ENCODE measurements around the gene LEKR1.

LEKR1 gene

DNA sequence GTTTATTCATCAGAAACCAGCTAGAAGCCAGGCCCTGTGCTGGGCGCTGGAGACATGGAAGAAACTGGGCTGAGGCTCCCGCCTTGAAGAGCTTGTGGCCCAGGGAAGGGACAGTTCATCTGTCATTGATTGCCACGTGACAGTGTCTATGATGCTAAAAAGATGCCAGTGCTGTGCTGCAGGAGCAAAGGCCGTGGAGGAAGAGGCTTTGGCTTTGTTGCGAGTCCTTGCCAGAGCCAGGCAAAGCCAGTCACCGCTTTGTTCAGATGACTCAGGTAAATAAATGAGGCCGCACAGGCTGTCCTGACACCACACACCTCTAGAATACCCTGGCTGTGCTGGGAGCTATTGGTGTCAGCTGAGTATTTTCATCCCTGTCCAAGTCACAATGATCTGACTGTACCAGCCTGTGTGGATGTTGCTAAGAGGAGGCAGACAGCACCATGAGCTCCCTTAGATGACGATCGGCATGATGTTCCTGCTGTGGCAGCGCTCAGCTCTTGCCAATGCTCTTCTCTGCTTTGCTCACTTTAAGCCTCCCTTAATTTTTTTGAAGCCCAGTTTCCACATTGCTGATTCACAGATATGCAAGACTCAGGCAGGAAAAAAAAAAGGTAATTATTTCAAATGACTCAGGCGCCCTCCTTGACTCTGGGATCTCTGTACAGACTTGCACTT, 256.3 kb downstream of the LEKR1 start:
- DNase-seq (ENCODE audit: low read depth) = no peak

DNA sequence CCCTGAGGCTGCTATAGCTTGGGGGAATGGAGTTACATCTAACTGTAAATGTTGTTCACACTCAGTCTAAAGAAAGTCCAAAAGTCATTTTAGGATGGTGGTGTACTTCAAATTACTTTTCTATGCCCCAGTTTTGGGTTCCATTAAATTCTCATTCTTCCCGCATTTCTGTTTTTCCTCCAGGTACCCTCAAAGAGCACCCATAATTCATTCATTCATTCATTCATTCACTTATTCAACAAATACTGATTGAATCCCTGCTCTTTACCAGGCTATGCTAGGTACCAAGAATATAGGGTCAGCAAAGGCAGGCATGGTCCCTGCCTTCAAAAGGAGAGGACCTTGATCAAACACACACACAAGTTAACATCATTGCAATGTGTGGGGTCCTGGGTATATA, 257.7 kb downstream of the LEKR1 start:
- DNase-seq (ENCODE audit: low read depth) = no peak

DNA sequence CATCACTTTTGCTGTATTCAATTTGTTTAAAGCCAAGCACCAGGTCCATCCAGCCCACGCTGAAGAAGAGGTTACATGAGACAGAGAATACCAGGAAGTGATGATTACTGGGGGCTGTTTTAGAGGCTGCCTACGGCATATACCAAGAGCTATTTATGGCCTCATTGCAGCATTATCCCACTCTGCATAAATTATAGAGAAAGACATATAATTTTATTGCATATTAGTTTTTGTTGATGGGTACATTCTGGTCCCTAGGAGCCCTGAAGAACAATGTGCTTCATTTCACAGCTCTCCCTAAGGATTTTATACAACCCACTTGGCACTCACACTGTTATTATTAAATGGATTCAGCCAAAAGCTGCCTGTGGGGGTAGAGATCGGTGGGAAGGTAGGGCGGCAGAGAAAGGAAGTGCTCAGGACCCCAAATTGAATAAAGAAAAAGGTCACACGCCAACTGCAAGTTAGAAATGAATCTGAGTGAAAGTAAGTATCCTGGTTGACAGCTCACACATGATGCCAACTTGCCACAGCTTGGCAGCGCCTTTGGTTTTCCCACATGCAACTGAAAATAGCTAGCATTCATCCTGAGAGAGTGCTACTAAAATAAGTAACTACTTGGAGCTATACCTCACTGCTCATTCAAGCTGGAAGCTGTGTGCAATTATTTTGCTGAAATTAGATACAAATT, 260.1 kb downstream of the LEKR1 start:
- no peak for DNase-seq (ENCODE audit: low read depth)

- no peak for DNase-seq (ENCODE audit: low read depth)
Observed at GRCh38 chr3:157086775-157087174, 260.6 kb downstream of the LEKR1 start.

GRCh38 chr3:157087373-157087772, 261.2 kb downstream of the LEKR1 start:
- DNase-seq (ENCODE audit: low read depth) = no peak

- DNase-seq (ENCODE audit: low read depth) = no peak
Observed at GRCh38 chr3:157087780-157088600, 261.8 kb downstream of the LEKR1 start.

DNA sequence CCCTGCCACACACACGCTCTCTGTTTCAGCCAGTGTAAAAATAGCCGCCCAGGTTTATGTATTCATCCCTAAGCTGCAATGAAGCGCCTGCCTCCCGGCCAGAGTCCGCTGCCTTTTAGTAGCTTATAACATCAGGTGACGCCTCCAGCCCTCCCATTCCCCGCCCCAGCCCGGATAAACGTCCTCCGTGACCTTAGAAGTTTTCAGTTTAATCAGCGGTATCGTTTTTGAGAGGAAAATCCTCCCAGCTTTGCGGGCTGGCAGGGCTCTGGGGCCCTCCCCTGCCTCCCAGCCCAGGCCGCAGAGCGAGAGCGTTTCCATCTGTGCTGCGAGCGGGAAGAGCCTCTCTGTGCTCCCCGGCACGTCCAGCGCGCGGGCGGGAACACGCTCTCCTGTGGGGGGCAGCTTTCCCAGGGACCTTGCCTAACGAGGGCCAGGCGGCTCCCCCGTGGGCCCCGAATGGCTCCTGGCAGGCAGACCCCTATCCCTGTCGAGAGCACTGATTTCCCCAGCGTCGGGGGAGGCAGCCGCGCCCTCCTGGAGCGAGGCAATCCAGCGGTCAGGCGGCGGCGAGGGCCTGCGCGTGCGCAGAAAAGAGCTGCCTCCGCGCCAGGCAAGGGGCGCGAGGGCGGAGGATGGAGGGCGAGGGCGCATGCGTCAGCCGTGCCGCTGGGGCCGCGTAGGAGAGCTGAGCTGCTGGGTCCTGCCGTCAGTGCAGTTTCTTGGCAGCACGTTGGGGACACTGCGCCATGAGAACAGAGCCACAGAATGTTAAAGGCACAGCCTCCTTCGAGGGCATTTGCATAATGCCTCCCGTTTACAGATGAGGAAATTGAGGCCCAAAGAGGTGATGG, 262.7 kb downstream of the LEKR1 start:
- DNase-seq (ENCODE audit: low read depth) = peak; percentile 91

GRCh38 chr3:157089455-157090221, 263.5 kb downstream of the LEKR1 start:
- no peak for DNase-seq (ENCODE audit: low read depth)

GRCh38 chr3:157091083-157091833, 265.1 kb downstream of the LEKR1 start:
- no peak for DNase-seq (ENCODE audit: low read depth)

GRCh38 chr3:157092230-157092629, 266.1 kb downstream of the LEKR1 start:
- DNase-seq (ENCODE audit: low read depth) = no peak

- DNase-seq (ENCODE audit: low read depth) = no peak
Observed at GRCh38 chr3:157093096-157093495, 266.9 kb downstream of the LEKR1 start.

GRCh38 chr3:157094301-157094700, 268.1 kb downstream of the LEKR1 start:
- no peak for DNase-seq (ENCODE audit: low read depth)

DNA sequence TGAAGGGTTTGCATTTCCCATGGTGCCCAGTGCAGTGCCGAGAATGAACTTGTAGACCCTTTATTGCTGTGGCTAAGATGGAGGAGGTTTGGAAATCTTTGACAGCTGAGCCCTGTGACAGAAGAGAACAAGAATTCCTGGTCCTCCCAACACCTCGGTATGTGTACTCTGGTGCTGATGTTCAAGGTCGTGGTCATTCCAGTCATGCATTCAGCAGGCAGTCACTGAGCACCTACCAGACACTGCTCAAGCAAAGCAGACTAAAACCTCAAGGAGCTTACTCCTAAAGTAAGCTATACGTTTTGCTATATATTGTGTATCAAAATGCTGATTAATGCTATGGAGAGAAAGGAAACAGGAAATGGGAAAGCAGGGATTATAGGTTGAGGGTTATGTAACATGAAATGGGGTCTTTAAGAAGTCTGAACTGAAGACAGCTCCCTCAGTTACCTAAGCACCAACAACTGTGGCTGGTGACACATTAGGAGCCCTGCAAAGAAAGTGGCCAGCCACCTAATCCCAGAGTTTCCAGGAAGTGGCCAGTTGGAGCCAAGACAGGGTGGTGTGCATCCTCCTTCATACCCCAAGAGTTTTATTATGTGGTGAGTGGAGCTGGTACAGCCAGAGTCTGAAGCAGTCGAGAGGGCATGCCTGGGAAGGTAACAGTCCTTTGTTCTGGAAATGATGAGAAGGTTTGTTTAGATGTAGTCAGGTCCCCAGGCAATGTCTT, 268.8 kb downstream of the LEKR1 start:
- no peak for DNase-seq (ENCODE audit: low read depth)

Data from stimulated activated CD8-positive, alpha-beta memory T cell treated with anti-CD3 and anti-CD28 coated beads, Interleukin-12 subunit alpha, Interleukin-12 subunit beta, amount 100 ng/mL, for 4 hours (primary cell).